H9 (cell line): Measurements from ENCODE around the gene GDPD2. TPM values are rescaled to one million over a fixed set of nuclear protein-coding genes. Genes with fewer than 3 reads are reported as not detected.

Experiments
- DNase-seq: peaks from one replicate; pipeline ENCODE4 v3.0.0-alpha.2; 2017
- H2AFZ ChIP-seq: one replicate; pipeline ENCODE4 v1.6.1; 2013; ENCODE audit warnings: mild to moderate bottlenecking, low read length, control low read depth, moderate library complexity
- H2AK5ac ChIP-seq: 2 replicates; pipeline ENCODE4 v1.6.1; 2013; ENCODE audit warnings: low read length, control low read depth, mixed read lengths; ENCODE audit not compliant: insufficient read length
- H2BK120ac ChIP-seq: one replicate; pipeline ENCODE4 v1.6.1; 2013; ENCODE audit warnings: low read depth, mild to moderate bottlenecking, low read length, control low read depth, inconsistent platforms; ENCODE audit not compliant: poor library complexity, severe bottlenecking
- H2BK12ac ChIP-seq: 2 replicates; pipeline ENCODE4 v1.6.1; 2013; ENCODE audit warnings: low read length, control low read depth, mixed read lengths, low read depth; ENCODE audit not compliant: insufficient read length
- H2BK15ac ChIP-seq: 2 replicates; pipeline ENCODE4 v1.6.1; 2013; ENCODE audit warnings: low read depth, low read length, control low read depth
- H2BK20ac ChIP-seq: one replicate; pipeline ENCODE4 v1.6.1; 2013; ENCODE audit warnings: low read depth, mild to moderate bottlenecking, low read length, control low read depth, inconsistent platforms; ENCODE audit not compliant: poor library complexity, severe bottlenecking
- H2BK5ac ChIP-seq: 2 replicates; pipeline ENCODE4 v1.6.1; 2013; ENCODE audit warnings: low read length, control low read depth, mixed read lengths; ENCODE audit not compliant: insufficient read length
- H3K14ac ChIP-seq: 2 replicates; pipeline ENCODE4 v1.6.1; 2013; ENCODE audit warnings: low read length, control low read depth; ENCODE audit not compliant: insufficient read depth
- H3K18ac ChIP-seq: 2 replicates; pipeline ENCODE4 v1.6.1; 2013; ENCODE audit warnings: low read depth, mild to moderate bottlenecking, mixed read lengths, low read length, control low read depth; ENCODE audit not compliant: insufficient read length
- H3K23ac ChIP-seq: 2 replicates; pipeline ENCODE4 v1.6.1; 2013; ENCODE audit warnings: low read length, control low read depth, mixed read lengths, low read depth; ENCODE audit not compliant: insufficient read length
- H3K23me2 ChIP-seq: 2 replicates; pipeline ENCODE4 v1.6.1; 2013; ENCODE audit warnings: low read depth, mild to moderate bottlenecking, mixed read lengths, low read length, control low read depth; ENCODE audit not compliant: insufficient read length, poor library complexity, severe bottlenecking
- H3K27ac ChIP-seq: 2 replicates; pipeline ENCODE4 v1.5.1; 2013; ENCODE audit warnings: low read length, control low read depth, mixed read lengths, low read depth; ENCODE audit not compliant: insufficient read length
- H3K27me3 ChIP-seq: 2 replicates; pipeline ENCODE4 v1.6.1; 2013; ENCODE audit warnings: low read length, control low read depth, inconsistent platforms; ENCODE audit not compliant: insufficient read depth
- H3K4ac ChIP-seq: 2 replicates; pipeline ENCODE4 v1.6.1; 2013; ENCODE audit warnings: low read depth, mild to moderate bottlenecking, control low read depth, inconsistent platforms, low read length, moderate library complexity
- H3K4me1 ChIP-seq: 2 replicates; pipeline ENCODE4 v1.6.1; 2013; ENCODE audit warnings: low read length, control low read depth, inconsistent platforms; ENCODE audit not compliant: insufficient read depth
- H3K4me2 ChIP-seq: 2 replicates; pipeline ENCODE4 v1.6.1; 2013; ENCODE audit warnings: low read length, control low read depth, mixed read lengths; ENCODE audit not compliant: insufficient read length, insufficient read depth
- H3K56ac ChIP-seq: 2 replicates; pipeline ENCODE4 v1.6.1; 2013; ENCODE audit warnings: low read depth, mild to moderate bottlenecking, mixed read lengths, low read length, control low read depth; ENCODE audit not compliant: insufficient read length
- H3K79me1 ChIP-seq: 2 replicates; pipeline ENCODE4 v1.6.1; 2013; ENCODE audit warnings: low read depth, mild to moderate bottlenecking, moderate library complexity, low read length, control low read depth, inconsistent platforms; ENCODE audit not compliant: insufficient read depth, poor library complexity, severe bottlenecking
- H3K79me2 ChIP-seq: 2 replicates; pipeline ENCODE4 v1.6.1; 2013; ENCODE audit warnings: low read length, control low read depth, inconsistent platforms; ENCODE audit not compliant: insufficient read depth
- H3K9ac ChIP-seq: 2 replicates; pipeline ENCODE4 v1.6.1; 2013; ENCODE audit warnings: low read length, control low read depth, mixed read lengths; ENCODE audit not compliant: insufficient read length; ENCODE audit errors: extremely low read depth
- H3K9me3 ChIP-seq: one replicate; pipeline ENCODE4 v1.6.1; 2013; ENCODE audit warnings: low read depth, low read length, inconsistent platforms; ENCODE audit not compliant: control insufficient read depth
- H3T11ph ChIP-seq: one replicate; pipeline ENCODE4 v1.6.1; 2013; ENCODE audit warnings: mild to moderate bottlenecking, low read length, control low read depth, inconsistent platforms
- H4K20me1 ChIP-seq: one replicate; pipeline ENCODE4 v1.6.1; 2013; ENCODE audit not compliant: control insufficient read depth, insufficient read length, insufficient read depth
- H4K5ac ChIP-seq: 2 replicates; pipeline ENCODE4 v1.6.1; 2013; ENCODE audit warnings: low read depth, mild to moderate bottlenecking, mixed read lengths, low read length, control low read depth; ENCODE audit not compliant: insufficient read length
- H4K8ac ChIP-seq: replicated peaks from 2 replicates; pipeline ENCODE4 v1.6.1; 2013; ENCODE audit warnings: low read length, control low read depth, mixed read lengths, low read depth; ENCODE audit not compliant: insufficient read length
- H4K91ac ChIP-seq: 2 replicates; pipeline ENCODE4 v1.6.1; 2013; ENCODE audit warnings: low read depth, mild to moderate bottlenecking, moderate library complexity, mixed read lengths, low read length, control low read depth; ENCODE audit not compliant: insufficient read length
- H3K27ac Mint-ChIP-seq, 3 experiments: 2 replicates in 2 of 3; 3 replicates in 1 of 3; pipeline ENCODE4 v1.8.0; 2020 to 2021; ENCODE audit warnings: mixed read lengths in 3 of 3, mild to moderate bottlenecking in 1 of 3, moderate library complexity in 1 of 3
- H3K27me3 Mint-ChIP-seq: 2 replicates; pipeline ENCODE4 v1.8.0; 2021; ENCODE audit warnings: low read depth, mild to moderate bottlenecking, moderate library complexity, mixed read lengths
- H3K36me3 Mint-ChIP-seq, 3 experiments: 2 replicates in 2 of 3; 3 replicates in 1 of 3; pipeline ENCODE4 v1.8.0; 2020 to 2021; ENCODE audit warnings: low read depth in 3 of 3, mixed read lengths in 3 of 3; ENCODE audit not compliant: insufficient read depth in 1 of 3
- H3K4me1 Mint-ChIP-seq, 2 experiments: 2 replicates each; pipeline ENCODE4 v1.8.0; 2020; ENCODE audit warnings: mixed read lengths in 2 of 2
- H3K4me3 Mint-ChIP-seq, 2 experiments: 2 replicates in 1 of 2; 3 replicates in 1 of 2; pipeline ENCODE4 v1.8.0; 2020 to 2021; ENCODE audit warnings: mild to moderate bottlenecking in 2 of 2, mixed read lengths in 2 of 2, moderate library complexity in 1 of 2
- H3K9me3 Mint-ChIP-seq, 2 experiments: 2 replicates in 1 of 2; 3 replicates in 1 of 2; pipeline ENCODE4 v1.8.0; 2020; ENCODE audit warnings: mild to moderate bottlenecking in 2 of 2, mixed read lengths in 2 of 2, moderate library complexity in 1 of 2
- WGBS: extraction: QIAGEN DNeasy Blood & Tissue Kit; methylation state at CpG from one replicate; pipeline ENCODE4 v1.1.7; 2013; ENCODE audit warnings: missing lambda C conversion rate, low lambda C conversion rate, mixed read lengths; ENCODE audit not compliant: insufficient read length; ENCODE audit errors: extremely low coverage; 5-methylcytosine and 5-hydroxymethylcytosine counted together
- total RNA-seq: library from RNA; stranded (reverse); gene quantifications from 2 replicates; pipeline ENCODE4 v1.2.1, GENCODE V29; 2021
- TF ChIP-seq, protein P1 (sequence below): fragments of 200-600 bp; sonication (generic); conservative IDR thresholded peaks from 3 replicates; pipeline ENCODE4 v1.8.0; 2021; ENCODE audit warnings: antibody characterized with exemption, mild to moderate bottlenecking

The GDPD2 gene
- total RNA-seq, 1 experiment from 2014 or later = 13.9 TPM

DNA sequence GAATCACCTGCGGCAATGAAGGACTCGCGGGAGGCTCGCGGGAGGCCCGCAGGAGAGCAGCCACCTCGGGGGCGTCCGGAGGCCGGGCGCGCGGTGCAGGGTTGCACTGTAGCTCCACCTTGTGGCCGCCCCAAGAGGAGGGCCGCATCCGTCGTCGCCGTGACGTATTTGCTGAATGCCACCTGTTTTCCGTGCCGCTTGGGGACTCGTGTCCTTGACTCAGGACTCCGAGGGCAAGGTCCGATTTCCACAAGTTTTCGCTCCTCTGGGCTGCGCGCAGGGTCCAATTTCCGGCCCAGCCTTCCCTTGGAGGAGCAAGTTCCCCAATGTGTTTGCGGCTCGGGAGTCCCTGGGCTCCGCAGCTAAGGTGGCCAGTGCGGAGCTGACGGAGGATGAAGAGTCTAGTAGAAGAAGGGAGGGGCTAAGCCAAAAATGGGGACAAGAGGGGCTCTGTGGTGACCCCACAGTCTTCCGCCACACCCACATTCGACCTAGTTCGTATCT, 10.8 kb downstream of the GDPD2 start:
- Histone ChIP-seq H4K5ac (no peak overlapping the region), H3K9ac (peak overlapping the region; percentile 39), H2BK15ac (no peak overlapping the region), H2BK12ac (no peak overlapping the region), H3K14ac (no peak overlapping the region), H3K79me2 (no peaks in the 10 kb centered on the region), H3K27me3 (no peaks in the 10 kb centered on the region), H3K79me1 (no peaks in the 10 kb centered on the region), H4K91ac (no peak overlapping the region), H2AK5ac (no peak overlapping the region), H3K56ac (no peak overlapping the region), H3K9me3 (peaks cover 44% of the 10 kb centered on the region), H4K8ac (no peak overlapping the region), H3K18ac (no peak overlapping the region), H3T11ph (no peak overlapping the region), H3K23me2 (peaks cover 10% of the 10 kb centered on the region), H2BK20ac (no peak overlapping the region), H2AFZ (no peak overlapping the region), H3K4ac (no peak overlapping the region), H3K4me1 (no peaks in the 10 kb centered on the region; the same call in 1 of the 2 replicates), H3K27ac (no peak overlapping the region), H3K23ac (no peak overlapping the region), H2BK120ac (no peak overlapping the region), H3K4me2 (peak overlapping the region; percentile 81), H2BK5ac (no peak overlapping the region), H4K20me1 (no peaks in the 10 kb centered on the region)
- peaks cover 15 to 23% of the 10 kb centered on the region in 2 experiments for H3K4me1 Mint-ChIP-seq
- H3K4me3 Mint-ChIP-seq = peak overlapping the region; percentile 83 to 90
- peak; percentile 84 for DNase-seq
- peaks cover 74 to 80% of the 10 kb centered on the region in 2 experiments for H3K9me3 Mint-ChIP-seq
- H3K27ac Mint-ChIP-seq = peak overlapping the region; percentile 90 to 98 (median 97); a peak in 5 of 7 replicates
- H3K27me3 Mint-ChIP-seq = peaks cover 3% of the 10 kb centered on the region
- H3K36me3 Mint-ChIP-seq = peaks cover 18 to 34% (median 20%) of the 10 kb centered on the region in 3 experiments
- WGBS = no CpG with 5 or more reads among the region's 37 CpGs
- TF ChIP-seq, protein P1, sequence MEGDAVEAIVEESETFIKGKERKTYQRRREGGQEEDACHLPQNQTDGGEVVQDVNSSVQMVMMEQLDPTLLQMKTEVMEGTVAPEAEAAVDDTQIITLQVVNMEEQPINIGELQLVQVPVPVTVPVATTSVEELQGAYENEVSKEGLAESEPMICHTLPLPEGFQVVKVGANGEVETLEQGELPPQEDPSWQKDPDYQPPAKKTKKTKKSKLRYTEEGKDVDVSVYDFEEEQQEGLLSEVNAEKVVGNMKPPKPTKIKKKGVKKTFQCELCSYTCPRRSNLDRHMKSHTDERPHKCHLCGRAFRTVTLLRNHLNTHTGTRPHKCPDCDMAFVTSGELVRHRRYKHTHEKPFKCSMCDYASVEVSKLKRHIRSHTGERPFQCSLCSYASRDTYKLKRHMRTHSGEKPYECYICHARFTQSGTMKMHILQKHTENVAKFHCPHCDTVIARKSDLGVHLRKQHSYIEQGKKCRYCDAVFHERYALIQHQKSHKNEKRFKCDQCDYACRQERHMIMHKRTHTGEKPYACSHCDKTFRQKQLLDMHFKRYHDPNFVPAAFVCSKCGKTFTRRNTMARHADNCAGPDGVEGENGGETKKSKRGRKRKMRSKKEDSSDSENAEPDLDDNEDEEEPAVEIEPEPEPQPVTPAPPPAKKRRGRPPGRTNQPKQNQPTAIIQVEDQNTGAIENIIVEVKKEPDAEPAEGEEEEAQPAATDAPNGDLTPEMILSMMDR = peak; percentile 78
